Activated B cell treated with CpG ODN at 0.5 μM for 24 hours (primary cell): ENCODE data around the gene PPP1CA. TPM values are rescaled to one million over a fixed set of nuclear protein-coding genes. Genes with fewer than 3 reads are reported as not detected.

Experiments used
- ATAC-seq: fragments of 200-7000 bp; cut with Tn5 transposase; one replicate; pipeline ENCODE4 v1.10.0; 2021; ENCODE audit warnings: low read depth, mild to moderate bottlenecking, moderate library complexity
- CTCF ChIA-PET: fragments of 350-600 bp; sonication (Branson Sonifier 250); formaldehyde crosslinking; loops from one replicate; lab custom pipeline; 2021; ENCODE audit warnings: antibody characterized with exemption; lab: Charles Lee
- POLR2A ChIA-PET: fragments of 350-600 bp; sonication (Branson Sonifier 250); formaldehyde crosslinking; loops from one replicate; lab custom pipeline; 2021; ENCODE audit warnings: antibody characterized with exemption; lab: Charles Lee
- DNase-seq: peaks from one replicate; pipeline ENCODE4 v3.0.0; 2022
- H3K27ac Mint-ChIP-seq: one replicate; pipeline ENCODE4 v1.8.0; 2020; ENCODE audit warnings: mixed read lengths
- H3K27me3 Mint-ChIP-seq: one replicate; pipeline ENCODE4 v1.8.0; 2021; ENCODE audit warnings: mixed read lengths
- H3K36me3 Mint-ChIP-seq: one replicate; pipeline ENCODE4 v1.8.0; 2021; ENCODE audit warnings: low read depth, mixed read lengths
- H3K4me1 Mint-ChIP-seq: one replicate; pipeline ENCODE4 v1.8.0; 2021; ENCODE audit warnings: mixed read lengths
- H3K4me3 Mint-ChIP-seq: one replicate; pipeline ENCODE4 v1.8.0; 2020; ENCODE audit warnings: mild to moderate bottlenecking, mixed read lengths
- H3K9me3 Mint-ChIP-seq: one replicate; pipeline ENCODE4 v1.8.0; 2020; ENCODE audit warnings: mixed read lengths
- CTCF ChIP-seq: fragments of 200-600 bp; IDR thresholded peaks from one replicate; pipeline ENCODE4 v1.8.0; 2022; ENCODE audit warnings: antibody characterized with exemption, mild to moderate bottlenecking
- intact Hi-C: fragments of 100-400 bp; cut with micrococcal nuclease; formaldehyde crosslinking; loops from one replicate; pipeline ENCODE4 v1.15.1; 2024
- total RNA-seq: library from RNA; stranded (reverse); gene quantifications from 2 replicates; pipeline ENCODE4 v1.2.3, GENCODE V29; 2022

Gene PPP1CA
- total RNA-seq, 1 donor from 2014 or later: 349 TPM

GRCh38 chr11:67391304-67392182 is 10.1 kb downstream of the PPP1CA start, which contains the start of gene RAD9A:
Gene RAD9A (plus strand): TSS chr11:67391986. CDS start chr11:67392045, 59 bp downstream.
- ATAC-seq (peak; percentile 79), DNase-seq (peak; percentile 85)

DNA sequence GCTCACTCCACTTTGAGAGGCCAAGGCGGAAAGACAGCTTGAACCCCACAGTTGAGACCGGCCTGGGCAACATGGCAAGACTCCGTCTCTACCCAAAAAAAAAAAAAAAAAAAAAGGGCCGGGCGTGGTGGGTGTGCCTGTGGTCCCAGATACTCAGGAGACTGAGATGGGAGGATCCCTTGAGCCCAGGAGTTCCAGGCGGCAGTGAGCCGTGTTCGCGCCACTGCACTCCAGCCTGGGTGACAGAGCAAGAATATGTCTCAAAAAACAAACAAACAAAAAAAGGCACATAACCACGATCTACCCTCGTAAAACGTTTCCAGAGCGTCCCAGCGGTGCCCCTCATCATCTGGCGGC is 10.7 kb downstream of the PPP1CA start:
- H3K9me3 Mint-ChIP-seq: no peaks in the 10 kb centered on the region
- H3K4me3 Mint-ChIP-seq: peak overlapping the region; percentile 89
- ChIA-PET CTCF (interaction anchor here (1.2 to 4.0 kb wide), 3 partner anchors 9 to 39 kb away, joined by 3 to 22 read pairs (median 12); no protein-coding TSS in a partner anchor), POLR2A (interaction anchor here (0.6 to 17.5 kb wide), 17 partner anchors 10 to 1078 kb away, joined by 3 to 693 read pairs (median 11); partner anchors contain the start of genes AIP, CDK2AP2, CLCF1 and PITPNM1)
- ATAC-seq (no peak), DNase-seq (no peak)
- intact Hi-C loops: loop anchor here (1.0 kb wide), 3 partner anchors 10 to 78 kb away; partner anchors contain the start of genes PPP1CA, RPS6KB2 and TMEM134
- no peak for TF ChIP-seq CTCF
- peaks cover 36% of the 10 kb centered on the region for H3K4me1 Mint-ChIP-seq
- no peaks in the 10 kb centered on the region for H3K27me3 Mint-ChIP-seq
- H3K27ac Mint-ChIP-seq: peak overlapping the region; percentile 80
- peaks cover 11% of the 10 kb centered on the region for H3K36me3 Mint-ChIP-seq

More at GRCh38 chr11:67391304-67392182, 10.1 kb downstream of the PPP1CA start, which contains the start of gene RAD9A:
- ChIA-PET POLR2A (interaction anchor here (0.5 to 17.5 kb wide), 34 partner anchors 9 to 365 kb away, joined by 3 to 693 read pairs (median 4); partner anchors contain the start of genes AIP, ANKRD13D, CDK2AP2 and CLCF1), CTCF (interaction anchor here (0.9 to 4.0 kb wide), 9 partner anchors 10 to 114 kb away, joined by 3 to 22 read pairs (median 4); partner anchors contain the start of genes PITPNM1 and PPP1CA)
- Mint-ChIP-seq H3K9me3 (no peaks in the 10 kb centered on the region), H3K27ac (peak within 1 kb of the TSS; percentile 80), H3K36me3 (peaks cover 14% of the 10 kb centered on the region), H3K27me3 (no peaks in the 10 kb centered on the region), H3K4me3 (peak within 1 kb of the TSS; percentile 89), H3K4me1 (peaks cover 40% of the 10 kb centered on the region)
- TF ChIP-seq CTCF: no peak
- intact Hi-C loops: loop anchor here (1.0 kb wide), 3 partner anchors 10 to 78 kb away; partner anchors contain the start of genes PPP1CA, RPS6KB2 and TMEM134

DNA sequence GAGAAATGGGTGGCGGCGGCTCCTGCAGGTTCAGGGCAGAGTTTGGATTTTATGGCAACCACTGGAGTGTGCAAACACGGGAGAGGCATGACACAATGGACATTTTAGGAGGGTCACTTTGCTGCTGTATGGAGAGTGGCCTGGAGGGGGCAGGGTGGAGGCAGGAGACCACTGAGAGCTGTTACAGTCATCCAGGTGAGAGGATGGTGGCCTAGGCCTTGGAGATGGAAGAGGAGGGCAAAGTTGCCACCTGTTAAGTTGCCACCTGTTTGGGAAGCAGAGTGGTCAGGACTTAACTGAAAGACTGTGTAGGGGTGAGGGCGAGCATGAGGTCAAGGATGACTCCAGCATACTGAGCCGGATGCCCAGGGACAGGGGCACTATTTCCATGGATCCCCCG is 12.2 kb downstream of the PPP1CA start:
- Mint-ChIP-seq H3K4me1 (peaks cover 36% of the 10 kb centered on the region), H3K4me3 (peak overlapping the region; percentile 68), H3K36me3 (peaks cover 6% of the 10 kb centered on the region), H3K27me3 (no peaks in the 10 kb centered on the region), H3K9me3 (no peaks in the 10 kb centered on the region), H3K27ac (peak overlapping the region; percentile 51)
- ChIA-PET CTCF (interaction anchor here (0.7 to 4.0 kb wide), 7 partner anchors 8 to 118 kb away, joined by 3 to 22 read pairs (median 4); partner anchors contain the start of genes CDK2AP2, PITPNM1 and TMEM134), POLR2A (interaction anchor here (1.0 to 26.4 kb wide), 5 partner anchors 13 to 81 kb away, joined by 4 to 1307 read pairs (median 100); partner anchors contain the start of genes CLCF1, POLD4, PPP1CA and PTPRCAP)
- intact Hi-C loops: loop anchor here (1.0 to 2.0 kb wide), 2 partner anchors 117 to 269 kb away; no protein-coding TSS in a partner anchor
- peak; percentile 56 for DNase-seq
- ATAC-seq: peak; percentile 63
- no peak for TF ChIP-seq CTCF

GRCh38 chr11:67387518-67387917 is 14.1 kb downstream of the PPP1CA start:
- TF ChIP-seq CTCF: no peak
- DNase-seq: no peak
- ChIA-PET CTCF (interaction anchor here (1.2 to 22.6 kb wide), 2 partner anchors 34 to 126 kb away, joined by 4 to 735 read pairs; partner anchors contain the start of gene POLD4), POLR2A (interaction anchor here (0.9 to 26.4 kb wide), 4 partner anchors 11 to 50 kb away, joined by 3 to 1307 read pairs (median 5); partner anchors contain the start of genes CLCF1, POLD4 and PTPRCAP)
- H3K36me3 Mint-ChIP-seq: peaks cover 2% of the 10 kb centered on the region
- H3K9me3 Mint-ChIP-seq: no peaks in the 10 kb centered on the region
- intact Hi-C loops: no loop called here
- no peak overlapping the region for H3K27ac Mint-ChIP-seq
- no peaks in the 10 kb centered on the region for H3K27me3 Mint-ChIP-seq
- no peak for ATAC-seq
- no peak overlapping the region for H3K4me3 Mint-ChIP-seq
- peaks cover 28% of the 10 kb centered on the region for H3K4me1 Mint-ChIP-seq
